Superior temporal gyrus (tissue), 1 donor: ENCODE measurements around the gene MOBP.
A peak's percentile ranks its signal among the peaks of the same experiment; 100 is the strongest.

Source experiments
- DNase-seq: peaks from one replicate; pipeline ENCODE4 v3.0.0-alpha.2; 2016; ENCODE audit errors: extremely low spot score

Gene MOBP

GRCh38 chr3:39541442-39541841 is 74.0 kb downstream of the MOBP start:
- DNase-seq, result no peak

GRCh38 chr3:39541917-39542329 is 74.4 kb downstream of the MOBP start:
- peak; percentile 90 for DNase-seq

- no peak for DNase-seq
Observed at GRCh38 chr3:39542588-39542988, 75.1 kb downstream of the MOBP start.

GRCh38 chr3:39548282-39548681 is 80.8 kb downstream of the MOBP start:
- no peak for DNase-seq

- no peak for DNase-seq
Observed at GRCh38 chr3:39550354-39551051, 83.0 kb downstream of the MOBP start.
